Heart left ventricle (tissue), 16 donors: ENCODE data around the gene GALNT10. TPM values are rescaled to one million over a fixed set of nuclear protein-coding genes. Genes with fewer than 3 reads are reported as not detected.
A peak's percentile ranks its signal among the peaks of the same experiment; 100 is the strongest.

ENCODE experiments used
- ATAC-seq, 4 donors: fragments of 200-7000 bp; cut with Tn5 transposase; one replicate each; pipeline ENCODE4 v1.9.1; 2020 to 2022; ENCODE audit warnings: moderate library complexity in 4 of 4, mild to moderate bottlenecking in 3 of 4, moderate number of reproducible peaks in 1 of 4
- DNase-seq, 5 donors: peaks; one replicate each; pipeline ENCODE4 v3.0.0-alpha.2; 2020
- H3K27ac ChIP-seq, 12 donors: fragments of 200-600 bp; sonication (generic) in 4 of 12; one replicate each; pipeline versions ENCODE4 v1.5.0 to v1.8.0; 2016 to 2022; ENCODE audit warnings: mild to moderate bottlenecking in 2 of 12
- H3K27me3 ChIP-seq, 9 donors: fragments of 200-600 bp; sonication (generic) in 2 of 9; one replicate each; pipeline versions ENCODE4 v1.5.1 to v1.8.0; 2016 to 2022; ENCODE audit warnings: mild to moderate bottlenecking in 3 of 9
- H3K36me3 ChIP-seq, 9 donors: fragments of 200-600 bp; sonication (generic) in 2 of 9; one replicate each; pipeline versions ENCODE4 v1.5.0 to v1.8.0; 2018 to 2022; ENCODE audit warnings: mild to moderate bottlenecking in 2 of 9
- H3K4me1 ChIP-seq, 12 donors: fragments of 200-600 bp; sonication (generic) in 4 of 12; one replicate each; pipeline versions ENCODE4 v1.5.0 to v1.8.0; 2016 to 2022; ENCODE audit warnings: mild to moderate bottlenecking in 3 of 12
- H3K4me3 ChIP-seq, 12 donors: fragments of 200-600 bp; sonication (generic) in 4 of 12; one replicate each; pipeline versions ENCODE4 v1.5.0 to v1.8.0; 2017 to 2022; ENCODE audit warnings: mild to moderate bottlenecking in 9 of 12, moderate library complexity in 4 of 12
- H3K9me3 ChIP-seq, 12 donors: fragments of 200-600 bp; sonication (generic) in 4 of 12; one replicate each; pipeline versions ENCODE4 v1.5.0 to v1.8.0; 2016 to 2022; ENCODE audit warnings: mild to moderate bottlenecking in 1 of 12
- CTCF ChIP-seq, 12 donors: fragments of 200-600 bp; sonication (generic) in 4 of 12; IDR thresholded peaks; one replicate each; pipeline versions ENCODE4 v1.5.0 to v1.8.0; 2018 to 2022; ENCODE audit warnings: antibody characterized with exemption in 12 of 12, mild to moderate bottlenecking in 5 of 12
- POLR2A ChIP-seq, 2 donors: fragments of 450-650 bp; IDR thresholded peaks; one replicate each; pipeline ENCODE4 v1.6.1; 2017; ENCODE audit warnings: antibody characterized with exemption in 2 of 2, mild to moderate bottlenecking in 2 of 2, moderate library complexity in 2 of 2
- WGBS, 4 donors: extraction: QIAGEN DNeasy Blood & Tissue Kit in 2 of 4; methylation state at CpG; one replicate each; pipeline versions ENCODE4 v1.1.5 to v1.1.7; 2013 to 2018; 5-methylcytosine and 5-hydroxymethylcytosine counted together
- intact Hi-C, 10 donors: fragments of 100-400 bp; cut with DNase I; formaldehyde crosslinking; loops; one replicate each; pipeline versions ENCODE4 v1.11.1 to v1.14.2; 2022
- polyA plus RNA-seq, 2 donors: library from polyadenylated mRNA; stranded (reverse); fragments of 200-250 nt; gene quantifications; one replicate each; pipeline ENCODE4 v1.2.3, GENCODE V29; 2013
- total RNA-seq, 9 donors: library from RNA; depleted of rRNA in 2 of 9; stranded (reverse); fragments of >200 nt in 2 of 9; fragmentation: NEBNext Ultra II Directional in 3 of 9; extraction: Animal tissue kit (Norgen Biotek cat#: 25700) in 3 of 9; gene quantifications; one replicate each; pipeline versions ENCODE4 v1.1.0 to v1.2.4, GENCODE V29; 2016 to 2023
- donor health status: ischemic (EF 13 %, LVEDD 7.1; RV severe dilation, severe dysfunction).
- donor health status: healthy with polysubstance abuse.
- donor health status: DM: no; HTN: yes; CAD: no.
- donor health status: DM: no; HTN: no; CAD: no.
- donor health status: ischemic (EF 25% LVEDD 6.9; RV normal size, moderate dysfunction).
- donor health status: ischemic (EF 25% LVEDD 5.7; RV mildly dilated, moderate dysfunction).
- donor health status: healthy.
- donor health status: DM: yes; HTN: yes; CAD: no.
- donor health status: ischemic (EF 35%, LVEDD 5.7; RV mildly dilated, moderate dysfunction).
- donor health status: nonischemic (EF 11% LVEDD 7.7; RV severe dilation, severe dysfunction).
- donor health status: DM: yes; HTN: yes; CAD: no.
- donor health status: PGD.
- donor health status: ischemic (EF 29% LVEDD 5.4; RV normal size, mild dysfunction).
- donor health status: nonischemic (EF 23%, LVEDD 6.1; RV moderate dilation, normal function).

Gene GALNT10
- total and polyA plus RNA-seq, 11 donors: 2.7 to 20.7 (median 14.4) TPM

- TF ChIP-seq CTCF (IDR thresholded peaks at IDR 0.05) (no peak), POLR2A (IDR thresholded peaks at IDR 0.05) (no peak)
- Histone ChIP-seq H3K4me1 (peaks cover 0 to 26% (median 0%) of the 10 kb centered on the region in 12 donors), H3K27ac (no peak overlapping the region), H3K36me3 (peaks cover 0 to 3% (median 0%) of the 10 kb centered on the region in 9 donors), H3K4me3 (no peak overlapping the region), H3K9me3 (peaks cover 0 to 3% (median 0%) of the 10 kb centered on the region in 12 donors), H3K27me3 (no peaks in the 10 kb centered on the region)
- ATAC-seq (no peak), DNase-seq (no peak)
- 96 to 99% (median 97%) methylated on average over 7 of the region's 7 CpGs for WGBS, 4 donors
- intact Hi-C loops: no loop called here
Observed at GRCh38 chr5:154211641-154212390, 21.3 kb downstream of the GALNT10 start.

GRCh38 chr5:154213592-154213991 lies 23.1 kb downstream of the GALNT10 start:
- peaks cover 0 to 31% (median 0%) of the 10 kb centered on the region in 12 donors for H3K4me1 ChIP-seq
- H3K27ac ChIP-seq: peak overlapping the region in 1 of 12 donors; percentile 59
- H3K4me3 ChIP-seq: no peak overlapping the region
- no peak for ATAC-seq
- TF ChIP-seq POLR2A (IDR thresholded peaks at IDR 0.05): no peak
- no peak for TF ChIP-seq CTCF (IDR thresholded peaks at IDR 0.05)
- no peak for DNase-seq
- H3K9me3 ChIP-seq: peaks cover 0 to 3% (median 0%) of the 10 kb centered on the region in 12 donors
- intact Hi-C loops: no loop called here
- H3K36me3 ChIP-seq: peaks cover 0 to 12% (median 0%) of the 10 kb centered on the region in 9 donors
- WGBS, 4 donors: 91 to 93% (median 93%) methylated on average over 4 of the region's 4 CpGs
- no peaks in the 10 kb centered on the region for H3K27me3 ChIP-seq

GRCh38 chr5:154214371-154215106 lies 24.0 kb downstream of the GALNT10 start:
- ATAC-seq (peak in 2 of 4 donors; percentile 36 to 79), DNase-seq (no peak)
- intact Hi-C loops: no loop called here
- H3K4me3 ChIP-seq: no peak overlapping the region
- peaks cover 0 to 13% (median 3%) of the 10 kb centered on the region in 9 donors for H3K36me3 ChIP-seq
- 69 to 73% (median 71%) methylated on average over 5 of the region's 5 CpGs for WGBS, 4 donors
- no peaks in the 10 kb centered on the region for H3K27me3 ChIP-seq
- peaks cover 0 to 31% (median 0%) of the 10 kb centered on the region in 12 donors for H3K4me1 ChIP-seq
- no peaks in the 10 kb centered on the region for H3K9me3 ChIP-seq
- H3K27ac ChIP-seq: peak overlapping the region in 1 of 12 donors; percentile 59
- TF ChIP-seq POLR2A (IDR thresholded peaks at IDR 0.05) (no peak), CTCF (IDR thresholded peaks at IDR 0.05) (no peak)
